OCI-LY3 (cell line): ENCODE measurements around the gene LYAR.
"Not testable (repeated sequence)": the region's sequence is repeated elsewhere in the genome, so short reads cannot be mapped to it uniquely, and the experiment has no call there.

Experiments used
- H2AFZ ChIP-seq: fragments of 200-600, 300-600 bp; shearing (Covaris generic); 2 replicates; pipeline ENCODE4 v1.6.0; 2014; ENCODE audit warnings: antibody characterized with exemption, low read depth, low read length
- H3K27ac ChIP-seq: fragments of 200-600, 300-600 bp; sonication (generic); 2 replicates; pipeline ENCODE4 v1.5.1; 2014; ENCODE audit warnings: mild to moderate bottlenecking, low read length, moderate library complexity, mixed read lengths
- H3K27me3 ChIP-seq: fragments of 200-600, 300-600 bp; sonication (generic); 2 replicates; pipeline ENCODE4 v1.6.1; 2014; ENCODE audit warnings: low read depth, low read length, mixed read lengths
- H3K36me3 ChIP-seq: fragments of 200-600, 300-600 bp; sonication (generic); replicated peaks from 2 replicates; pipeline ENCODE3; 2014; ENCODE audit warnings: low read depth, low read length, mixed read lengths
- H3K4me1 ChIP-seq: fragments of 300-600, 200-600 bp; sonication (generic); 2 replicates; pipeline ENCODE4 v1.6.1; 2014; ENCODE audit warnings: low read length, mixed read lengths
- H3K4me2 ChIP-seq: fragments of 200-600, 300-600 bp; sonication (generic); 2 replicates; pipeline ENCODE4 v1.6.1; 2014; ENCODE audit warnings: low read length, mixed read lengths
- H3K4me3 ChIP-seq: fragments of 300-600, 200-600 bp; sonication (generic); 2 replicates; pipeline ENCODE4 v1.5.1; 2014; ENCODE audit warnings: antibody characterized with exemption, mild to moderate bottlenecking, low read length, moderate library complexity
- H3K79me2 ChIP-seq: fragments of 300-600, 200-600 bp; shearing (Covaris generic); 2 replicates; pipeline ENCODE4 v1.6.1; 2014; ENCODE audit warnings: mild to moderate bottlenecking, low read length, mixed read lengths
- H3K9ac ChIP-seq: fragments of 300-600, 200-600 bp; shearing (Covaris generic); 2 replicates; pipeline ENCODE4 v1.6.0; 2014; ENCODE audit warnings: mild to moderate bottlenecking, low read length, moderate library complexity
- H3K9me3 ChIP-seq: fragments of 200-600, 300-600 bp; shearing (Covaris generic); 2 replicates; pipeline ENCODE4 v1.6.1; 2014; ENCODE audit warnings: low read length, mixed read lengths; ENCODE audit not compliant: insufficient read depth
- H4K20me1 ChIP-seq: fragments of 200-600, 300-600 bp; sonication (generic); 2 replicates; pipeline ENCODE4 v1.6.1; 2016; ENCODE audit warnings: low read length, mixed read lengths; ENCODE audit not compliant: insufficient read depth
- CTCF ChIP-seq: fragments of 200-600, 300-600 bp; sonication (generic); IDR thresholded peaks from 2 replicates; pipeline ENCODE4 v1.5.1; 2014; ENCODE audit warnings: antibody characterized with exemption, low read length, low read depth
- EZH2phosphoT487 ChIP-seq: fragments of 200-600 bp; shearing (Covaris generic); IDR thresholded peaks from 2 replicates; pipeline ENCODE4 v1.6.1; 2018; ENCODE audit warnings: antibody characterized with exemption, mixed run types, low read depth

Gene LYAR

DNA sequence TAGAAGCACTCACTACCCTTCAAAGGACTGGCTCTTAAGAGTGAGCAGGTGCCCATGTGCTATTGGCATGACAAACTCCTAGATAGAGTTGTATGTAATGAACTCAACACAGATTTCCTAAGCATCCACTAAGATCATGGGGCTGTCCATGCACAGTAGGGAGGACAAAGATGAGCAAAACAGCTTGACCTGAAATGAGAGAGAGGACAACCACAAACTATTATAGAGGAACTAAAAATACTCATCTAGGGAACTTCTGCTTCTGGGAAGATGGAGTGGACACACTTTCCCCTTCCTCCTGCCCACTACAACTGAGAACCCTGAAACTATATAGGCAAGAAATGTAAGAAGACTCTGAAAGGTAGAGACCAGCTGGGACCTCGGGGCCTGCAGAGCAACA is 21.2 kb downstream of the LYAR start:
- Histone ChIP-seq H3K79me2 (no peaks in the 10 kb centered on the region), H3K4me3 (no peak overlapping the region), H3K36me3 (peaks cover 59% of the 10 kb centered on the region), H3K27ac (0 out of 2 replicates have a peak overlapping the region, but pooled peaks have one; percentile 17), H3K27me3 (no peaks in the 10 kb centered on the region), H3K9me3 (no peaks in the 10 kb centered on the region), H4K20me1 (no peaks in the 10 kb centered on the region), H2AFZ (no peak overlapping the region), H3K9ac (no peak overlapping the region), H3K4me2 (no peak overlapping the region), H3K4me1 (peaks cover 29% of the 10 kb centered on the region)
- TF ChIP-seq CTCF (no peak), EZH2phosphoT487 (no peak)

- no peaks in the 10 kb centered on the region for H4K20me1 ChIP-seq
- H3K9me3 ChIP-seq, result no peaks in the 10 kb centered on the region
- peak overlapping the region; percentile 39; the same call in 1 of the 2 replicates for H3K4me2 ChIP-seq
- H3K9ac ChIP-seq, result 0 out of 2 replicates have a peak overlapping the region, but pooled peaks have one; percentile 12
- H3K27me3 ChIP-seq, result no peaks in the 10 kb centered on the region
- peaks cover 29% of the 10 kb centered on the region for H3K4me1 ChIP-seq
- no peak overlapping the region for H2AFZ ChIP-seq
- peak overlapping the region; percentile 17; the same call in 1 of the 2 replicates for H3K27ac ChIP-seq
- no peak overlapping the region for H3K4me3 ChIP-seq
- TF ChIP-seq CTCF, result no peak
- TF ChIP-seq EZH2phosphoT487, result no peak
- peaks cover 51% of the 10 kb centered on the region for H3K36me3 ChIP-seq
- no peaks in the 10 kb centered on the region for H3K79me2 ChIP-seq
Observed at GRCh38 chr4:4267981-4268380, 22.0 kb downstream of the LYAR start.

DNA sequence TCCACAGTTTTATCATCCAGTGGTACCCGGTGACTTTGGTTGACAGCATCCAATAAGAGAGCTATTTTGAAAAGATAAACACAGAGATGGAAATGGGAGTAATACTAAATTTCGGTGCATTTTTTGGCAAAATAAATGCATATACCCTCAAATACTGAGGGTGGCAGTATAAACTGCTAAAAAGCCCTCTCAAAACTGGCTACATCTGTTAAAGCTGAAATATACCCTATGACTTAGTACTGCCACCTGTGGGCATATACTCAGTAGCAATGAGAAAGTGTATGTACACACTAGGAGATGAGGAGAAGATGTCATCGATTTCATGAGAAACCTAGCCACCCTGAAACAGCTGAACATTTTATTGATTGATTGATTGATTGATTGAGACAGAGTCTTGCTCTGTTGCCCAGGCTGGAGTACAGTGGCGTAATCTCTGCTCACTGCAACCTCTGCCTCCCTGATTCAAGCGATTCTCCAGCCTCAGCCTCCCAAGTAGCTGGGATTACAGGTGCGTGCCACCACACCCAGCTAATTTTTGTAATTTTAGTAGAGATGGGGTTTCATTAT is 29.7 kb downstream of the LYAR start:
- Histone ChIP-seq H3K9me3 (no peaks in the 10 kb centered on the region), H2AFZ (peak overlapping the region; percentile 94), H3K27ac (peak overlapping the region; percentile 7; the same call in 1 of the 2 replicates), H3K4me2 (peak overlapping the region; percentile 75), H3K9ac (peak overlapping the region; percentile 46), H4K20me1 (no peaks in the 10 kb centered on the region), H3K36me3 (no peaks in the 10 kb centered on the region), H3K4me3 (peak overlapping the region; percentile 54), H3K4me1 (peaks cover 26% of the 10 kb centered on the region), H3K79me2 (no peaks in the 10 kb centered on the region), H3K27me3 (0 out of 2 replicates have a peak, but pooled peaks cover 4% of the 10 kb centered on the region)
- no peak for TF ChIP-seq EZH2phosphoT487
- peak; percentile 94 for TF ChIP-seq CTCF

- peak overlapping the region; percentile 54 for H3K4me3 ChIP-seq
- H2AFZ ChIP-seq, result peak overlapping the region; percentile 94
- peak overlapping the region; percentile 7; the same call in 1 of the 2 replicates for H3K27ac ChIP-seq
- no peaks in the 10 kb centered on the region for H3K9me3 ChIP-seq
- no peak for TF ChIP-seq EZH2phosphoT487
- TF ChIP-seq CTCF, result no peak
- no peaks in the 10 kb centered on the region for H4K20me1 ChIP-seq
- H3K27me3 ChIP-seq, result 0 out of 2 replicates have a peak, but pooled peaks cover 4% of the 10 kb centered on the region
- H3K79me2 ChIP-seq, result no peaks in the 10 kb centered on the region
- no peaks in the 10 kb centered on the region for H3K36me3 ChIP-seq
- peaks cover 27% of the 10 kb centered on the region for H3K4me1 ChIP-seq
- H3K9ac ChIP-seq, result peak overlapping the region; percentile 46
- peak overlapping the region; percentile 75 for H3K4me2 ChIP-seq
Observed at GRCh38 chr4:4259484-4260100, 30.4 kb downstream of the LYAR start.

GRCh38 chr4:4257705-4258104 is 32.2 kb downstream of the LYAR start:
- not testable (repeated sequence) for H3K9ac ChIP-seq, H3K36me3 ChIP-seq, H3K4me2 ChIP-seq, H2AFZ ChIP-seq, H3K4me3 ChIP-seq, H3K79me2 ChIP-seq, H3K27me3 ChIP-seq, H3K27ac ChIP-seq, H3K9me3 ChIP-seq, H4K20me1 ChIP-seq
- H3K4me1 ChIP-seq, result peaks cover 32% of the 10 kb centered on the region
